Jurkat, Clone E6-1 (cell line): ENCODE results near the gene GPATCH2. TPM values are rescaled to one million over a fixed set of nuclear protein-coding genes. Genes with fewer than 3 reads are reported as not detected.
A peak's percentile ranks its signal among the peaks of the same experiment; 100 is the strongest.

Experiments used
- DNase-seq: peaks from one replicate; pipeline ENCODE4 v3.0.0-alpha.2; 2011; ENCODE audit warnings: low read depth, low spot score
- H3K4me3 ChIP-seq: 2 replicates; pipeline ENCODE4 v1.5.1; 2011; ENCODE audit warnings: mild to moderate bottlenecking, low read length, control low read depth, moderate library complexity
- polyA plus RNA-seq: library from polyadenylated mRNA; unstranded; fragments of >200 nt; gene quantifications from one replicate; pipeline ENCODE4 v1.2.1, GENCODE V29; 2012; ENCODE audit warnings: missing spikeins; ENCODE audit not compliant: insufficient read length, insufficient read depth

Gene GPATCH2
- 8.0 TPM for polyA plus RNA-seq

- peak within 1 kb of the TSS; percentile 82 for H3K4me3 ChIP-seq
- DNase-seq = peak; percentile 85
Observed at GRCh38 chr1:217630711-217631591, at the start of gene GPATCH2, which contains the start of gene SPATA17. Gene GPATCH2 (minus strand): TSS chr1:217631090. CDS start chr1:217630971, 119 bp downstream. Gene SPATA17 (plus strand): TSS chr1:217631344. CDS start chr1:217631379, 35 bp downstream.

GRCh38 chr1:217674028-217674729, 43.3 kb upstream of the GPATCH2 start:
- DNase-seq = no peak

GRCh38 chr1:217673387-217673786, 42.5 kb upstream of the GPATCH2 start:
- no peak overlapping the region for H3K4me3 ChIP-seq

More at GRCh38 chr1:217674028-217674729, 43.3 kb upstream of the GPATCH2 start:
- no peak overlapping the region for H3K4me3 ChIP-seq

GRCh38 chr1:217668351-217668940, 37.6 kb upstream of the GPATCH2 start:
- no peak overlapping the region for H3K4me3 ChIP-seq
- DNase-seq = no peak

More at GRCh38 chr1:217673387-217673786, 42.5 kb upstream of the GPATCH2 start:
- DNase-seq = no peak

GRCh38 chr1:217661407-217661806, 30.5 kb upstream of the GPATCH2 start:
- DNase-seq = no peak
- no peak overlapping the region for H3K4me3 ChIP-seq

GRCh38 chr1:217660353-217661062, 29.6 kb upstream of the GPATCH2 start:
- DNase-seq = no peak
- H3K4me3 ChIP-seq = no peak overlapping the region

GRCh38 chr1:217650674-217651073, 19.8 kb upstream of the GPATCH2 start:
- H3K4me3 ChIP-seq = no peak overlapping the region
- DNase-seq = no peak

GRCh38 chr1:217647791-217648190, 16.9 kb upstream of the GPATCH2 start:
- H3K4me3 ChIP-seq = no peak overlapping the region

GRCh38 chr1:217642455-217642854, 11.6 kb upstream of the GPATCH2 start:
- no peak overlapping the region for H3K4me3 ChIP-seq
- DNase-seq = no peak

More at GRCh38 chr1:217647791-217648190, 16.9 kb upstream of the GPATCH2 start:
- DNase-seq = no peak

- no peak for DNase-seq
- no peak overlapping the region for H3K4me3 ChIP-seq
Observed at GRCh38 chr1:217627431-217627830, 3.5 kb downstream of the GPATCH2 start.

GRCh38 chr1:217626321-217626720, 4.6 kb downstream of the GPATCH2 start:
- DNase-seq = no peak
- no peak overlapping the region for H3K4me3 ChIP-seq

- H3K4me3 ChIP-seq = no peak overlapping the region
- DNase-seq = no peak
Observed at GRCh38 chr1:217622042-217622441, 8.8 kb downstream of the GPATCH2 start.

GRCh38 chr1:217620814-217621213, 10.1 kb downstream of the GPATCH2 start:
- H3K4me3 ChIP-seq = no peak overlapping the region
- no peak for DNase-seq

GRCh38 chr1:217617126-217617525, 13.8 kb downstream of the GPATCH2 start:
- no peak for DNase-seq
- H3K4me3 ChIP-seq = no peak overlapping the region

GRCh38 chr1:217614200-217614712, 16.6 kb downstream of the GPATCH2 start:
- no peak for DNase-seq
- no peak overlapping the region for H3K4me3 ChIP-seq

- no peak for DNase-seq
- H3K4me3 ChIP-seq = no peak overlapping the region
Observed at GRCh38 chr1:217605390-217605789, 25.5 kb downstream of the GPATCH2 start.

- H3K4me3 ChIP-seq = no peak overlapping the region
- DNase-seq = no peak
Observed at GRCh38 chr1:217602380-217602779, 28.5 kb downstream of the GPATCH2 start.

GRCh38 chr1:217599154-217599553, 31.7 kb downstream of the GPATCH2 start:
- no peak for DNase-seq
- no peak overlapping the region for H3K4me3 ChIP-seq

GRCh38 chr1:217590598-217590997, 40.3 kb downstream of the GPATCH2 start:
- no peak for DNase-seq
- no peak overlapping the region for H3K4me3 ChIP-seq
